Osteoblast (primary cell): ENCODE data around the gene YPEL5. TPM values are rescaled to one million over a fixed set of nuclear protein-coding genes. Genes with fewer than 3 reads are reported as not detected.
A peak's percentile ranks its signal among the peaks of the same experiment; 100 is the strongest.

ENCODE experiments used
- DNase-seq: peaks from one replicate; pipeline ENCODE4 v3.0.0; 2011; ENCODE audit warnings: low spot score, mixed read lengths; ENCODE audit not compliant: insufficient read length; ENCODE audit errors: missing footprints
- H2AFZ ChIP-seq: 2 replicates; pipeline ENCODE4 v1.6.0; 2011; ENCODE audit warnings: mild to moderate bottlenecking, low read length
- H3K27ac ChIP-seq: 2 replicates; pipeline ENCODE4 v1.5.1; 2011; ENCODE audit warnings: mild to moderate bottlenecking, low read depth, low read length, moderate library complexity
- H3K27me3 ChIP-seq: 2 replicates; pipeline ENCODE4 v1.6.0; 2012; ENCODE audit warnings: mild to moderate bottlenecking, control low read depth, inconsistent platforms, low read length, moderate library complexity; ENCODE audit not compliant: insufficient read depth
- H3K36me3 ChIP-seq: 2 replicates; pipeline ENCODE4 v1.5.1; 2011; ENCODE audit warnings: mild to moderate bottlenecking, low read length, control low read depth, moderate library complexity; ENCODE audit not compliant: insufficient read depth
- H3K4me1 ChIP-seq: 2 replicates; pipeline ENCODE4 v1.5.1; 2011; ENCODE audit warnings: mild to moderate bottlenecking, low read length, control low read depth, moderate library complexity; ENCODE audit not compliant: insufficient read depth
- H3K4me2 ChIP-seq: 2 replicates; pipeline ENCODE4 v1.6.0; 2011; ENCODE audit warnings: mild to moderate bottlenecking, low read length; ENCODE audit not compliant: insufficient read depth
- H3K4me3 ChIP-seq: fragments of 200-600 bp; sonication (generic); 3 replicates; pipeline ENCODE4 v1.5.1; 2012; ENCODE audit warnings: mild to moderate bottlenecking, low read length, inconsistent platforms; ENCODE audit not compliant: insufficient read depth
- H3K79me2 ChIP-seq: 2 replicates; pipeline ENCODE4 v1.6.0; 2012; ENCODE audit warnings: mild to moderate bottlenecking, low read length, control low read depth, inconsistent platforms; ENCODE audit not compliant: insufficient read depth
- H3K9me3 ChIP-seq: 2 replicates; pipeline ENCODE4 v1.5.1; 2011; ENCODE audit warnings: low read depth, low read length, control low read depth
- H4K20me1 ChIP-seq: 2 replicates; pipeline ENCODE4 v1.6.0; 2012; ENCODE audit warnings: mild to moderate bottlenecking, low read length, control low read depth; ENCODE audit not compliant: insufficient read depth
- total RNA-seq: library from RNA; depleted of rRNA; stranded (reverse); fragments of >200 nt; gene quantifications from 2 replicates; pipeline ENCODE4 v1.2.3, GENCODE V29; 2012
- TF ChIP-seq, protein P1 (sequence below): IDR thresholded peaks from 2 replicates; pipeline ENCODE4 v1.5.1; 2011; ENCODE audit warnings: mild to moderate bottlenecking, low read depth, low read length, moderate library complexity; ENCODE audit errors: extremely low read depth

Gene YPEL5
- total RNA-seq, 1 donor: 92.3 TPM

DNA sequence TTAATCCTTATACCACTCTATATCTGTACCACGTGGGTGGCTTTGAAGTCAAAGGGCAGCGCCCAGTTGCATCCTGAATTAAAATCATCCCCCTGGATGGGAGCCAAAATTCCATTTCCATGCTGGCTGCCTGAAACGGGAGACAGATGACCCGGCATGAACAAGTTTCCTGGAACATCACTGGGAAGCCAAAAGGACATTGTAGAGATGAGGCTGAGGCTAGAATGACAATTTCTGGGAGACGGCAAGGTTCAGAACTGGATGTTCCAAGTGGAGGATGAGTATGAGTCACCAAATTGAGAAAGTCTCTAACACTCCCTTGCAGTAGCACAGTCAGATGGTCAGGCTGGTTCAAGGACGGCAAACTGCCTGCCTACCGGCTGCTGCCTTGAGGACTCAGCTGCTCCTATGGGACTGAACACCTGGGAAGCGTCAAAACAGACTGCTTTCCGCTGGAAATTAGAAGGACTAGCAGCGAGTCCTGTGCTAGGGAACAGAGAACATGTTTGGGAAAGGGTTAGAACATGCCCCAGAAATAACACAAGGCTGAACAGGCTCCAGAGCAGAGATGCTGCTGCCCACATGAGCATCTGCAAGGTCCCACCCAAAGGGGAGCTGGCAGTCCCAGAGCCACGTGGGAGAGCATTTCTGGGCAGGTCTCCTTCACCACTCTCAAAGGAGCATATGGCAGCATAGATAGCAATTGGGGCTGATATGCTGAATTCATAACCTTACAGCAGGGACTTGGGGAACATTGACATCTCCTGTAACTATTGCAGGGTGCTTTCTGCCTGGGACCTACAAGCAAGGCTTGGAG, 32.0 kb downstream of the YPEL5 start:
- H3K4me2 ChIP-seq: no peak overlapping the region
- no peak overlapping the region for H2AFZ ChIP-seq
- peaks cover 6% of the 10 kb centered on the region for H3K27me3 ChIP-seq
- DNase-seq: peak; percentile 92
- no peaks in the 10 kb centered on the region for H3K4me1 ChIP-seq
- no peak overlapping the region for H3K27ac ChIP-seq
- no peaks in the 10 kb centered on the region for H3K79me2 ChIP-seq
- H3K9me3 ChIP-seq: no peaks in the 10 kb centered on the region
- H3K36me3 ChIP-seq: no peaks in the 10 kb centered on the region
- TF ChIP-seq, protein P1, sequence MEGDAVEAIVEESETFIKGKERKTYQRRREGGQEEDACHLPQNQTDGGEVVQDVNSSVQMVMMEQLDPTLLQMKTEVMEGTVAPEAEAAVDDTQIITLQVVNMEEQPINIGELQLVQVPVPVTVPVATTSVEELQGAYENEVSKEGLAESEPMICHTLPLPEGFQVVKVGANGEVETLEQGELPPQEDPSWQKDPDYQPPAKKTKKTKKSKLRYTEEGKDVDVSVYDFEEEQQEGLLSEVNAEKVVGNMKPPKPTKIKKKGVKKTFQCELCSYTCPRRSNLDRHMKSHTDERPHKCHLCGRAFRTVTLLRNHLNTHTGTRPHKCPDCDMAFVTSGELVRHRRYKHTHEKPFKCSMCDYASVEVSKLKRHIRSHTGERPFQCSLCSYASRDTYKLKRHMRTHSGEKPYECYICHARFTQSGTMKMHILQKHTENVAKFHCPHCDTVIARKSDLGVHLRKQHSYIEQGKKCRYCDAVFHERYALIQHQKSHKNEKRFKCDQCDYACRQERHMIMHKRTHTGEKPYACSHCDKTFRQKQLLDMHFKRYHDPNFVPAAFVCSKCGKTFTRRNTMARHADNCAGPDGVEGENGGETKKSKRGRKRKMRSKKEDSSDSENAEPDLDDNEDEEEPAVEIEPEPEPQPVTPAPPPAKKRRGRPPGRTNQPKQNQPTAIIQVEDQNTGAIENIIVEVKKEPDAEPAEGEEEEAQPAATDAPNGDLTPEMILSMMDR: no peak
- no peaks in the 10 kb centered on the region for H4K20me1 ChIP-seq
- no peak overlapping the region for H3K4me3 ChIP-seq

GRCh38 chr2:30179536-30179935, 32.7 kb downstream of the YPEL5 start:
- Histone ChIP-seq H3K4me1 (no peaks in the 10 kb centered on the region), H2AFZ (no peak overlapping the region), H3K4me3 (no peak overlapping the region), H3K36me3 (no peaks in the 10 kb centered on the region), H3K9me3 (no peaks in the 10 kb centered on the region), H3K79me2 (no peaks in the 10 kb centered on the region), H3K27me3 (peaks cover 12% of the 10 kb centered on the region), H4K20me1 (no peaks in the 10 kb centered on the region), H3K27ac (no peak overlapping the region), H3K4me2 (no peak overlapping the region)
- TF ChIP-seq, protein P1: no peak
- DNase-seq: no peak

- Histone ChIP-seq H2AFZ (no peak overlapping the region), H3K9me3 (no peaks in the 10 kb centered on the region), H3K79me2 (no peaks in the 10 kb centered on the region), H3K27me3 (peaks cover 13% of the 10 kb centered on the region), H4K20me1 (no peaks in the 10 kb centered on the region), H3K36me3 (no peaks in the 10 kb centered on the region), H3K4me3 (no peak overlapping the region), H3K4me1 (no peaks in the 10 kb centered on the region), H3K4me2 (no peak overlapping the region), H3K27ac (no peak overlapping the region)
- DNase-seq: no peak
- TF ChIP-seq, protein P1: no peak
Observed at GRCh38 chr2:30180226-30180625, 33.4 kb downstream of the YPEL5 start.

DNA sequence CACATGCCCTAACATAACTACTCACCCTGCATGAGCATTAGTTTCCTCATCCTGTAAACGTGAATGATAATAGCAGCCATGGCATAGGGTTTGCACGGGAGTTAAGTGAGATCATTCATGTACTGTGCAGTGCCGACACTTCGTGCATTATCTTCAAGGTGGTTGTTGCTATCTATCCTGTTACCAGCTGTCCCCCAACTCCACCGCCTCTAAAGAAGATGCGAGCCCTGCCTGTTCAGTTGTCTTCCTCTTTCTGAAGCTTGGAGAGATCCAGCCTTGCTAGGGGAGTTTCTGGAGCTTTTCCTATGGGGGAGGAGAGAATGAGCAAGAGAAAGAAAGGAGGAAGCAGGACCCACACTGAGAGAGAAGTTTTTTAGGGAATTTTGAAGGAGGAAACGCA, 34.4 kb downstream of the YPEL5 start:
- no peaks in the 10 kb centered on the region for H3K4me1 ChIP-seq
- DNase-seq: no peak
- H3K27me3 ChIP-seq: peaks cover 15% of the 10 kb centered on the region
- TF ChIP-seq, protein P1: no peak
- H3K79me2 ChIP-seq: no peaks in the 10 kb centered on the region
- H3K4me3 ChIP-seq: no peak overlapping the region
- H3K9me3 ChIP-seq: no peaks in the 10 kb centered on the region
- H3K4me2 ChIP-seq: no peak overlapping the region
- no peaks in the 10 kb centered on the region for H3K36me3 ChIP-seq
- H4K20me1 ChIP-seq: no peaks in the 10 kb centered on the region
- H2AFZ ChIP-seq: no peak overlapping the region
- no peak overlapping the region for H3K27ac ChIP-seq
